ENCODE measurements around the gene KRT9. TPM values are rescaled to one million over a fixed set of nuclear protein-coding genes. Genes with fewer than 3 reads are reported as not detected.

The KRT9 gene
- total and polyA plus RNA-seq, 9 of the 15 experiments (the other 6 are each of a cell fraction or from before 2014, with no cell fraction given), result 0.03 TPM; not detected in 8

DNA sequence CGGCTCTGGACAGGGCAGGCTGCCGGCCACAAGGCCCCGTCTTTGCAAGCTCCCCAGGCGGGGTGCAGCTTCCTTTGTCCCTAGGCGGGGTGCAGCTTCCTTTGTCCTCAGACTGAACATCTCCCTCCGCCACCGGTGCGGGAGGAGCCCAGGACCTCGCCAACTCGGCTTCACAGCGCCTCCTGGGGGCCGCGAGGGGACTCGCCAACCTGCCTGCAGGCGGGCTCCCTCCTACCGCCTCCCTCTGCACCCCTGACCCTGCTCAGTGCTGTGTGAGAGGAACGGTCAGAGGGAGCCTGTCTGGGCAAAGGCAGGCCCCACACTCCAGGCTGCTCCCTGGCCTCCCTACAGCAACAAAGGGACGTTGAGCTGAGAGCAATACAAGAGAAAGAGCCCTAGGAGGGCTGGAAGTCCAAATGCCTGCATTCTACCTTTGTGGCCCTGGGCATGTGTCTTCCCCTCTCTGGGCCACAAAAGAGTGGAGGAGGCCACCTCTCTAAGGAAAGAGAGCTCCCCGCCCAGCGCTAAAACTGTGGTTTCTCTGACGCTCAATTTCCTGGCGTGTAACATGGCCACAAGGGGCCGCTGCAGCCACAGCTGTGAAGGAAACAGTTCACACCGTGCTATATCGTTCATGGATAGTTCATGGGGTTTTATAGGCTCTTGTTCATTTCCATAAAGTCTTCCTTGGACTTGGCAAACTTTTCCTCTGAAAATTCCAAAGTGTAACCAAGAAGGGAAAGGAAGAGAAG is 22.8 kb downstream of the KRT9 start (continued):
- peak in 1 of 2 experiments; percentile 25; a peak in 1 of 4 replicates for TF ChIP-seq MNT (conservative IDR thresholded peaks at IDR 0.05)
- TF ChIP-seq HMGXB4 (CRISPR knock-in tag; IDR thresholded peaks at IDR 0.05), result 0 out of 2 replicates have a peak, but pooled peaks have one; percentile 24
- no peak for TF ChIP-seq SMAD3 (CRISPR knock-in tag; conservative IDR thresholded peaks at IDR 0.05)
- TF ChIP-seq CHD7 (IDR thresholded peaks at IDR 0.05; ENCODE audit: low read depth, low read length), result no peak
- no peak for TF ChIP-seq NONO (IDR thresholded peaks at IDR 0.05; ENCODE audit: low read depth in 2 of 2, low read length in 1 of 2)
- TF ChIP-seq, protein P1, sequence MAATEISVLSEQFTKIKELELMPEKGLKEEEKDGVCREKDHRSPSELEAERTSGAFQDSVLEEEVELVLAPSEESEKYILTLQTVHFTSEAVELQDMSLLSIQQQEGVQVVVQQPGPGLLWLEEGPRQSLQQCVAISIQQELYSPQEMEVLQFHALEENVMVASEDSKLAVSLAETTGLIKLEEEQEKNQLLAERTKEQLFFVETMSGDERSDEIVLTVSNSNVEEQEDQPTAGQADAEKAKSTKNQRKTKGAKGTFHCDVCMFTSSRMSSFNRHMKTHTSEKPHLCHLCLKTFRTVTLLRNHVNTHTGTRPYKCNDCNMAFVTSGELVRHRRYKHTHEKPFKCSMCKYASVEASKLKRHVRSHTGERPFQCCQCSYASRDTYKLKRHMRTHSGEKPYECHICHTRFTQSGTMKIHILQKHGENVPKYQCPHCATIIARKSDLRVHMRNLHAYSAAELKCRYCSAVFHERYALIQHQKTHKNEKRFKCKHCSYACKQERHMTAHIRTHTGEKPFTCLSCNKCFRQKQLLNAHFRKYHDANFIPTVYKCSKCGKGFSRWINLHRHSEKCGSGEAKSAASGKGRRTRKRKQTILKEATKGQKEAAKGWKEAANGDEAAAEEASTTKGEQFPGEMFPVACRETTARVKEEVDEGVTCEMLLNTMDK (IDR thresholded peaks at IDR 0.05; ENCODE audit: borderline replicate concordance, insufficient read depth, low read depth, low read length, poor library complexity, severe bottlenecking), result peak; percentile 63
- TF ChIP-seq GABPB1 (CRISPR knock-in tag; IDR thresholded peaks at IDR 0.05), result 0 out of 2 replicates have a peak, but pooled peaks have one; percentile 43
